Measurements from ENCODE around the gene IP6K2. TPM values are rescaled to one million over a fixed set of nuclear protein-coding genes. Genes with fewer than 3 reads are reported as not detected.

Gene IP6K2
- total RNA-seq, 1 donor from 2014 or later = 94.1 TPM

GRCh38 chr3:48694610-48695392, 22.2 kb downstream of the IP6K2 start:
- ChIA-PET CTCF (no interaction called here), POLR2A (no interaction called here)
- Mint-ChIP-seq H3K4me3 (no peak overlapping the region), H3K9me3 (no peaks in the 10 kb centered on the region), H3K36me3 (ENCODE audit: low read depth) (peaks cover 70% of the 10 kb centered on the region), H3K4me1 (peaks cover 6% of the 10 kb centered on the region), H3K27me3 (no peaks in the 10 kb centered on the region), H3K27ac (no peak overlapping the region)
- no peak for TF ChIP-seq CTCF (IDR thresholded peaks at IDR 0.05)
- intact Hi-C loops (cut with micrococcal nuclease) = no loop called here
- DNase-seq (no peak), ATAC-seq (ENCODE audit: low read depth) (no peak)

- ChIA-PET POLR2A (no interaction called here), CTCF (no interaction called here)
- intact Hi-C loops (cut with micrococcal nuclease) = no loop called here
- Mint-ChIP-seq H3K9me3 (no peaks in the 10 kb centered on the region), H3K4me1 (peaks cover 6% of the 10 kb centered on the region), H3K36me3 (ENCODE audit: low read depth) (peaks cover 70% of the 10 kb centered on the region), H3K27me3 (no peaks in the 10 kb centered on the region), H3K27ac (no peak overlapping the region), H3K4me3 (no peak overlapping the region)
- no peak for TF ChIP-seq CTCF (IDR thresholded peaks at IDR 0.05)
- no peak for DNase-seq
- no peak for ATAC-seq (ENCODE audit: low read depth)
Observed at GRCh38 chr3:48693826-48694225, 23.2 kb downstream of the IP6K2 start.

GRCh38 chr3:48692551-48692950, 24.5 kb downstream of the IP6K2 start:
- Mint-ChIP-seq H3K27me3 (no peaks in the 10 kb centered on the region), H3K9me3 (no peaks in the 10 kb centered on the region), H3K27ac (no peak overlapping the region), H3K4me1 (peaks cover 6% of the 10 kb centered on the region), H3K36me3 (ENCODE audit: low read depth) (peaks cover 80% of the 10 kb centered on the region), H3K4me3 (no peak overlapping the region)
- intact Hi-C loops (cut with micrococcal nuclease) = no loop called here
- ChIA-PET CTCF (no interaction called here), POLR2A (no interaction called here)
- DNase-seq = no peak
- TF ChIP-seq CTCF (IDR thresholded peaks at IDR 0.05) = no peak
- ATAC-seq (ENCODE audit: low read depth) = no peak

GRCh38 chr3:48690846-48691458, 26.1 kb downstream of the IP6K2 start:
- no peaks in the 10 kb centered on the region for H3K27me3 Mint-ChIP-seq
- TF ChIP-seq CTCF (IDR thresholded peaks at IDR 0.05) = no peak
- ChIA-PET CTCF (no interaction called here), POLR2A (no interaction called here)
- peaks cover 81% of the 10 kb centered on the region for H3K36me3 Mint-ChIP-seq (ENCODE audit: low read depth)
- intact Hi-C loops (cut with micrococcal nuclease) = no loop called here
- H3K27ac Mint-ChIP-seq = no peak overlapping the region
- DNase-seq (no peak), ATAC-seq (ENCODE audit: low read depth) (no peak)
- peaks cover 8% of the 10 kb centered on the region for H3K4me1 Mint-ChIP-seq
- no peaks in the 10 kb centered on the region for H3K9me3 Mint-ChIP-seq
- no peak overlapping the region for H3K4me3 Mint-ChIP-seq

GRCh38 chr3:48689384-48689783, 27.6 kb downstream of the IP6K2 start:
- H3K4me1 Mint-ChIP-seq = peaks cover 19% of the 10 kb centered on the region
- CTCF ChIA-PET = no interaction called here
- H3K4me3 Mint-ChIP-seq = no peak overlapping the region
- TF ChIP-seq CTCF (IDR thresholded peaks at IDR 0.05) = no peak
- H3K27ac Mint-ChIP-seq = no peak overlapping the region
- POLR2A ChIA-PET = no interaction called here
- intact Hi-C loops (cut with micrococcal nuclease) = loop anchor here (5.0 to 10.0 kb wide), 2 partner anchors 182 to 415 kb away; no protein-coding TSS in a partner anchor
- no peaks in the 10 kb centered on the region for H3K9me3 Mint-ChIP-seq
- peaks cover 71% of the 10 kb centered on the region for H3K36me3 Mint-ChIP-seq (ENCODE audit: low read depth)
- no peak for ATAC-seq (ENCODE audit: low read depth)
- H3K27me3 Mint-ChIP-seq = no peaks in the 10 kb centered on the region
- DNase-seq = no peak

All from activated B cell treated with CpG ODN at 0.5 μM for 24 hours (primary cell).